HG03025 (cell line): ENCODE measurements around the gene C14orf132.

ENCODE experiments used
- ATAC-seq: cut with Tn5 transposase; IDR thresholded peaks from one replicate; pipeline ENCODE4 v1.9.1; 2021; ENCODE audit warnings: mild to moderate bottlenecking, moderate library complexity; ENCODE audit not compliant: unreplicated experiment, low FRiP score

Gene C14orf132

DNA sequence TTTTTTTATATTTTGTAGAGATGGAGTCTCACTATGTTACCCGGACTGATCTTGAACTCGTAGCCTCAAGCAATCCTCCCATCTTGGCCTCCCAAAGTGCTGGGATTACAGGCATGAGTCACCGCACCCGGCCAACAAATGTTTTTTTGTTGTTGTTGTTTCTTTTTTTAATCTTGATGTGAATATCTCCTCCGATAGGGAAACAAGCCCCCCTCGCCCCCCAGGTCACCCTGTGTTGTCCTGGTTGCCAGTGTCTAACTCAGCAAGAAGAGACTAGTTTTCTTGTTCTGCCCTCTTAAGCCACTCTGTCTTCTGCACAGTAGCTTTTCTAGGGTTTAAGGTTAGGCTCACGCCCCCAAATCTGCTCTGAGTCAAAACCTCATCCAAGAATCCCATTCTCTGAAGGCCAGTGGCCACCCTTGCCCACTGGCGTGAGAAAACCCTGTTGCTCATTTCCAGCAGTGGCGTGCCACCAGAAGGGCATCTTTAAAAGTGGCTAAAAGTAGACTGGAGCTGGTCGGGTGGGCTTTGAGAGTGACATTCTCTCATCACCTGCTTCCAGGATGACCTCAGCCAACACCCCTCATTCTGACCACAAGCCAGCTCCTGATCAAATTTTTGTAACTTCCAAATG is 42.7 kb downstream of the C14orf132 start:
- no peak for ATAC-seq

DNA sequence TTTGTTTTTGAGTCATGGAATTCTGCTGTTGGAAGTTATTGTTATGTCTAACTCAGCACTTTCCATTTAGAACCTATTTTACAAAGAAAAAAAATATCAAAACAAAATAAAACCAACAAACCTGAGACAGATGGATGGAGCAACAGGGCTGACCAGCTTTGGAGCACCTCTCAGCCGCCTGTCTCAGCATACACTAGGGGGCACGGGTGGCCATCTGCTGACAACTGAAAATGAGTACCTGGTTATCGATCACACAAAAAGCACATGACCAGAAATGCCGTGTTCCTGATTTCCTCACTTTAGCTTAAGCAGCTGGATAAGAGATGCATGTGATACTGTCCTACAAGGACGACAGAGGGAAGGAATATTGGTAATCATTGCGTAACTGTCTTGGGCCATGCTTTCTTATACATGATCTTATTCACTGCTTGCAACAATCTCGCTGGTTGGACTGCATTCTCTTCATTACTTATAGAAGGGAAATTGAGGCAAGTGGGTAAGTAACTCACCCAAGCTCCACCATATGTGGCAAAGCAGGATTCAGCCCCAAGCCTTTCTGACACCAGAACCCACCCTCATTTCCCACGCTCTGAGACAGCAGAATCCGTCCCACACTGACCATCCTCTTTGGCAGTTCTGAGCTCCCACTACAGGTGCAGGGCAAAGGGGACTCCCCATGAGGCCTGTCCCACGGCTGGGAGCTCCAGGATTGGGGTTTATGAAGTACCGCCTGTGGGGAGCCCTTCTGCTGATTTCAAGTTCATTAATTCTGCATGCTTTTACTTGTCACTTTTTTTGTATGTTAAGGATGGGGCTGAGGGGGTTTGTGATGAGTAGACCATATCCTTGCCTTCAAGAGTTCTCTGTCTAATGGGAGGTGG is 43.5 kb downstream of the C14orf132 start:
- ATAC-seq, result no peak

DNA sequence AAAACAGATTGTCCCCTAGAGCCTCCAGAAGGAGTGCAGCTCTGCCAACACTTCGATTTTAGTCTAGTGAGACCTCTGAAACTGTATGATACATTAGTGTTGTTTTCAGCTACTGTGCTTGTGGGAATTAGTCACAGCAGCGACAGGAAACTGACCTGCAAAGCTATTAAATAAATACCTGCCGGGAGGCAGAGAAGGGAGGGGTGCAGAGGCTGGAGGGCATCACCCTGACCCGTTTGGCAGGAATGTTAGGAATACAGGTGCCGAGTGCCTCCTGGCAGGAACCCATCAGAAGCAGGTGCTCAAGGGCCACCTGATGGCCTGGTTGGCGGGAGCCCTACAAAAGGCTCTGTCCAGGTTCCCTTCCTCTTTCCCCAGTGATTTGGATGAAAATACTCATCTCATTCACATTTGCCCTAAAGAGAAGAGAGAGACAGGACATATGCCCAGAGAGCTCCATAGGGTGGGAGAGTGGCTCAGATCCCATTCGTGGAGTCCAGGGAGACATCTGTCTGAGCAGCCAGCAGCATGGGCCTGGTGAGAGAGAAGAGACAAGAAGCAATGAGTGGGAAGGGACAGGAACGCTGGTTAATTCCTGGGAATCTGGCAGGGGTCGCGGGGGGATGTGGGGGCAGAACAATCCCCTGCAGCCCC is 44.6 kb downstream of the C14orf132 start:
- no peak for ATAC-seq

DNA sequence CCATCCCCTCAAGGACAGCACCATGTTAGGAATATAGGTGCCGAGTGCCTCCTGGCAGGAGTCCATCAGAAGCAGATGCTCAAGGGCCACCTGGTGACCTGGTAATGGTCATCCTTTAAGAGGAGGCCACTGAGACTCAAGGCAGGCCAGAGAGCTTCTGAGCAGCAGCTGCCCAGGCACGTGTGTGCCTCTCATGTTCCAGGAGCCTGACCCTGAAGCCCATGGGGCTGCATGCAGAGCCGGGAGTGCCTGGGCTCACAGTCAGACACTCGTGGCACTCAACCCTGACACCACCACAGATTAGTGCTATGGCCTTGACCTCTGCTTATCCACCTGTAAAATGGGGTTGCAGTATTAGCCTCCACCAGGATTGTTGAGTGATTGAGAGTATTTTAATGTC is 45.6 kb downstream of the C14orf132 start:
- no peak for ATAC-seq

DNA sequence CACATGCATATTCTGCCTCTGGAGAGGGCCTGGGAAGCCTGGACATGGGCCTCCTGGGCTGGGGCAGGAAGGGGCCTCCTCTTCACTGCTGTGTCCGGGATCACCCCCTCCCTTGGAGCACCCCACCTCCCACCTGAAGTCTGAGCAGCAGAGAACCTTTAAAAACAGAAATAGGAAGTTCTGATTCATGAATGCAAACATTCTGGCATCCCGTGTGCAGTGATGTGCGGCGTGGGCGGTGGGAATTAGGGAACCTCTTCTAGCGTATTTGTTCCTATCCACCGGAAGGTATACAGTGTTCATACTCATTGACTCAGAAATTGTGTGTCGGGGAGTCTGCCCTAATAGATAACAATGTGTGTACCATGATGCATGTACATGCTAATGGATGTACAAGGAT is 46.2 kb downstream of the C14orf132 start:
- ATAC-seq, result no peak

DNA sequence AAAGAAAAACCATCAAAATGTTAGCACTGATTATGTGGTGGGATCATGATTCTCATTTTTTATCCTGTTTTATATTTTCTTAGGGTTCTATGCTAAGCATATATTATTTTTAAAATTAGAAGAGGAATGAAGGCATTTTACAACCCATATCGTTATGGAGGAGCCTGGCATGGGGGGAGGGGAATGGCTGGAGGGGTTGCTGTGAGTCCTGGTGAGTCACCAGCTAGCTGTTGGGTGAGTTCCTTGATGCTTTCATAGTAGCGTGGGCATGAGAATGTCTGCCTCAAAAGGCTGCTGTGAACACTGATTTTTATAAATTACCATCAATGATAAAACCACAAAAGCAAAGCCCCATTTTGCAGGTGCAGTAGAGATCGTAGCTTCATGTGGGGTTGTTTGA is 46.9 kb downstream of the C14orf132 start:
- no peak for ATAC-seq

DNA sequence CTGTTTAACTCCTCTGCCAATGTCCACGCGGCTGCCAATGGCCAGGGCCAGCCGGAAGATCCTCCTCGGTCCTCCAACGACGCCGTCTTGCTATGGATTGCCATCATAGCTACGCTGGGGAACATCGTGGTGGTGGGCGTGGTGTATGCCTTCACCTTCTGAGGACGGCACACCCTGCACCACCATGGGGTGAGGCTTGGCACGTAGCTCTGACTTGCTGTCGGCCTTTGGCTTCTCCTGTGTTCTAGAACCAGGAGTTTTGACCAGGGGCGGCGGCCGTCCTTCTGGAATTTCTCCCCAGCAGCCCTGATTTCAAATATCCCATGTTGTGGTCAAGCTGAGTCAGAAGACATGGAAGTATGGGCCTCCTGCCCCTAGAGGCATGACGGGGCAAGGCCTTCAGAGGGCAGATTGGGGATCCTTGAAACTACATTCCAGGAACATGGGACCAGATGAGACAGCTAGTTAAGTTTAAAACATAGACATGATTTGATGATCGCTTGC is 47.5 kb downstream of the C14orf132 start:
- ATAC-seq, result no peak

DNA sequence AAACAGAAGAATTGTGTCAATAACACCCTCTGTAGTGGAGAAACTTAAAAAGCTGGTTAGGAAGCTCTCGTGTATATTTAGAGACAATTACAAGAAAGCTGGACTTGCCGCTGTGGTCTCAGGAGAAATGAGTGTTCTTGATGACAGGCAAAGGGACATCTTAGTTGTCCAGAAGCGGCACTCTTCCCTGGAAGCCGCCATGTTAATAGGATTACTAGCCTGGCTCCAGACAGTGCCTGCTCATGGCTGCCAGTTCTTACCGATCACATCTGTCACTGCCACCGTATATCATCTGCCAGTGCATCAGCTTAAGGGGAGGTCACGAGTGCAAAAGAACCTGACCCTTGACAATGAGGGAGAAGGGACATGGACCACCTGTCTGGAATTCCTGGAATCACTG is 48.9 kb downstream of the C14orf132 start:
- no peak for ATAC-seq

DNA sequence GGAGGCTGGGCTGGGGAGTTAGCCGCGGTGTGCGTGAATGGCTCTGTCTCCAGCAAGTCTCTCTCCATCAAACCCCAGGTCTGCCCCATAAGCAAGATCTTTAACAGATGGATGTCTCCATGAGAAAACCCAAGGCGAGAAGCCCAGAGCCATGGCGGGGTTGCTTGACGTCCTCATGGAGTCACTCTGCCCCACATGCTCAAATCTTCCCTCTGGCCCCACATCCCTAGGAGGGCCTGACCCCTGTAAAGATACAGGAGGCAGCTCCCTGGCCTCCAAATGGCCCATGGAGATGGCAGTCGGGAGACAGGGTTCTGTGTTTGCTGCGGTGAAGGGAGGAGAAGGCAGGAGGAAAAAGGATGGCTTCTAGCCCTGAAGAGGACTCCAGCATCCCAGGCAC is 49.3 kb downstream of the C14orf132 start:
- no peak for ATAC-seq

DNA sequence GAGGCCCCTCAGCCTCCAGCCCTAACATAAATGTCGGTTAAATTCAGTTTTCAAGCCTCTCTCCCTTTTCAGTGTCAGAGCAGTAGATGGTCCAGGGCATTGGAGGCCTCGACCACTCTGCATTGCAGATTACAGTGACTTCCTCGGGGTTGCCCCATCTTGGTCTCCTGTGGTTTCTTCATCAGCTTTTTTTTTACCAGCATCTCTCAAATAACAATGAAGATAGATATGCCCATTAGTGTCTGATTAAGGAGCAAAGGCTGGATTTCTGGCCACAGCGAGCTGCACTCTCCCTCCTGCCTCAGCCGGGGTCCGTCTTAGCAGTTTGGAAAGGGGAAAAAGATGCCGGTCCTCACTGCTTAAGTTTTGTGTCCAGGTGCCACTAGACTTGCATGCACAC is 49.7 kb downstream of the C14orf132 start:
- ATAC-seq, result no peak

DNA sequence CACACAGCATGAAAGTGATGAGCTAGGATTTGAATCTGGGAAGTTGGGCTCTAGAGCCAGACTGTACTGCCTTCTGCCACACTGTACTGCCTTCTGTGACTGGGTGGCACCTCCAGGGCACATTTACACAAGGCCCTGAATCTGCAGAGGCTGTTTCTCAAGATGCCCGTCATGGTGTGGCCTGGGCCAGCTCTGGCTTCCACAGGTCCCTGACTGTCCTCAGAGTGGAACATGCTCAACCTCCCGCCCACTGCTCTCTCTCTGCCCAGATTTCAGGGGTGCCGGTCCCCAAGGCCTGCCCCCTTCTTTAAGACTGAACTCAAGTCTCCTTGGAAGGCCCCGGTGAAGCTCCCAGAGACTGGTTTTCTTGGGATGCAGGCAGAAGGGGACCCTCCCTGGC is 50.2 kb downstream of the C14orf132 start:
- ATAC-seq, result no peak

DNA sequence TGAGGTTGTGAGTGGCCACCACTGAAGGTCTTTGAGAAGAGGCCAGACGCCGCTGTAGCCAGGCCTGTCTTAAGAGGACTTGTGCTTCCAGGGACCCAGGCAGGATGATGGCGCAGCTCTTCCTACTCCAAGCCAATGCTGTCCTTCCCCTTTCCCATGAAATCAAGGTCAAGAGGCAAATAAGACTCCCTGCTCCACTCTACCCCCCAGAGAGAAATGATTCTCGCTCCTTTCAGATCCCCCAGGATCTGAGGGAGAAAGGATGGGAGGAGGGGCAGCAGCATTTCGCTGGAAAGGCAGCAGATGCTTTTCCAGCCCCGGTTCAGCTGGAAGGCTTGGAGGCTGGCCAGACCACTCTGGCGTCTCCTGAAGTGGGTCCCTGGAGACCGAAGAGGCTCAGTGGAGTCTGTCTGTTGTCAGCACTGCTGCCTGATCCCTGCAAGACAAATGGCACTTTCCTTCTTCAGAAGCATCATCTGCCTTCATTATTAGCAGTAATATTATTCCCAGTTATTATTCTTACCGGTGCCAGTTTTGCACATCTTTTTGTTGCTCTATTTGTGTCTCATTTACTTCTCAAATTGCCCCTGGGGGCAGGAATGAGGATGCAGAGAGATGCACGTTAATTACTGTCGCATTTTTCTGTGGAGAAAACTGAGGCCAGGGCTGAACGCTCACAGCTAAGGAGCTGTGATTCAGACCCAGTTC is 51.4 kb downstream of the C14orf132 start:
- ATAC-seq, result no peak

DNA sequence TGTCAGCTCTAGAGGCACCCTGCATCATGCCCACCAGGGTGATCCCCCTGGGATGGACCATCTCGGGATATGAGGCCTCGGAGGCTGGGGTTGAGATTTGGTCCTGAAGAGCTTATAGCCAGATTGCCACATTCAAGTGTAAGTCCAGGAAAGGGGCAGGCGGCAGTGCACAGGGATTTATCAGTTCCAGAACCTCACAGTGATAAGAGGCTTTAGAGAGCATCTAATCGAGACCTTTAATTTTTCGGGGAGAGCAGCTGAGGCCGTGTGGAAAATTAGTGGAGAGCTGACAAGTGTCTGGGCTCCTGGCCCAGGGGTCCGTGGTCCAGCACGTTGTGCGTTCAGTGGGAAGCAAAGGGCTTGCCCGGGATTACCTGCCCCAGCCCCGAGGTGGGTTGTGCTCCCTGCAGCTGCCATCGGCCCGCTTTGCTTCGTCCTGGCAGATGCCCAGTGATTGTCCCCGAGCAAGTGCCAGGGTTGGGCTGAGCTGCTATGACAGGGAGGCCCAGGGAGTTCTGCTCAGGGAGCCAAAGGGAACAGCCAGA is 52.1 kb downstream of the C14orf132 start:
- no peak for ATAC-seq

DNA sequence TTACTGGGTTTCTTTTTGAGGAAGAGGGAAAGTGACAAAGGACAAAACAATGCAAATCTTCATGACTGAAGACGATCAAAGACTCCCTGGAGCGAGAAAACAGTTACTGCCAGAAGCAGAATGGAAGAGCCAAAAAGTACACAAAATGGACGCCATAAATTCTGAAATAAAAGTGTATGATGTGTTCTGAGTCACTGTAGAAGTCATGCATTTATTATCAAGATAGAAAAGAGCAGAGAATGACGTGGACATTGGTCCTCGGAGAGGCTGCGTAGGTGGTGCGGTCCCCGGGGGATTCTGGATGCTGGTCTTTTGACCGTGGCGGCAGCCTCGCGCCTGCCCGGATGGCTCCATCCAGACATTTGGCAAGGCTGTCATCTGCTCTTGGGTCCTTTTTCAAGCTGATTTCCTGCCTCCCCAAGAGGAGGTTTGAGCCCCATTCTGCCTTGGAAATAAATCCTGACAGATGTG is 52.8 kb downstream of the C14orf132 start:
- no peak for ATAC-seq

DNA sequence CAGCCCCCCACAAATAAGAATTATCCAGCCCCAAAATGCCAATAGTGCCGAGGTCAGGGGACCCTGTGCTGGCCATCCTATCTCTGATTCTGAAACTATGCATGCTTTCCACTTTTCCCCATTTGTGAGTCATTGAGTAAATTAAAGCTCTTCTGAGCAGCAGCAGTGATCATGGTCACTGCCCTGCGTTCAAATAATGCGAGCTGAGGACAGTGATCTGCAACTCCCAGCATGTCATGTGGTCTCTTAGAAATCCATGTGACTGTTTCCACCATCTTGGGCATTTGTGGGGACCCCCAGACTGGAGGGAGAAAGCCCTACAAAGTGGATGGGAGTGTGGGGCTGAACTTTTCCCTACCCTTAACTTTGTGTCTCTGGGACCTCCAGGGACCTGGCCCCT is 53.8 kb downstream of the C14orf132 start:
- ATAC-seq, result no peak

DNA sequence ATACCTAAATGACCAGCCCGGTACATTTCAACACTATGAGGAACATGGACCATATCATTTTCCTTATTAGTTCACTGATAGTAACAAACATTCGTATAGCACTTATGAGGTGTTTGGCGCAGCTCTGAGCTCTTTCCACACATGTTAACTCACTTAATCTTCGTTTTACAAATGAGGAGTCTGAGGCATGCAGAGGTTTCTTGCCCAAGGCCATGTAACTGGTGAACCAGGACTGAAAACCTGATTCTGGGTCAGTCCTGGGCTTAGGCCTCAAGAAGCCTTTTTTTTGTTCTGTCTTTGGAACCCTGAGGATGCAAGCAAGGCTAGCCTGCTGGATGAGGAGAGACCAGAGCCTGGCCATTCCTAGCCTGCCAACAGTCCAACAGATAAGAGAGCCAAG is 55.0 kb downstream of the C14orf132 start:
- ATAC-seq, result no peak

DNA sequence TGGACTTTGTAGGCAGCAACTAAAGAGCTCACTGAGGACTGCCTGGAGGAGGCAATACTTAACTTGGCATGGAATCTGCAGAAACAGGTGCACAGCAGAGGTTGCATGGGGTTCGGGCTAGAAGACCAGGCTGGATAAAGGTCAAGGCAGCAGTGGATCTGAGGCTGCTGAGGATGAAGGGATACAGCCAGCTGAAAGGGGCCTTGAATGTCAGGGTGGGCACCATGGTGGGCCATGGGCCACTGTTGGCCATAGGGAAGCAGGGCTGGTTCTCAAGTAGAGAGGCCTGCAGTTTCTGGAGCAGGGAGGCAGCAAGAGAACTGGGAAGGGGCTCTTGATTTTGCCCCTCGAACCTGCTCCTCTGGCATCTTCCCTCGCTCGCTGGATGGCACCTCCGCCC is 55.5 kb downstream of the C14orf132 start:
- no peak for ATAC-seq

DNA sequence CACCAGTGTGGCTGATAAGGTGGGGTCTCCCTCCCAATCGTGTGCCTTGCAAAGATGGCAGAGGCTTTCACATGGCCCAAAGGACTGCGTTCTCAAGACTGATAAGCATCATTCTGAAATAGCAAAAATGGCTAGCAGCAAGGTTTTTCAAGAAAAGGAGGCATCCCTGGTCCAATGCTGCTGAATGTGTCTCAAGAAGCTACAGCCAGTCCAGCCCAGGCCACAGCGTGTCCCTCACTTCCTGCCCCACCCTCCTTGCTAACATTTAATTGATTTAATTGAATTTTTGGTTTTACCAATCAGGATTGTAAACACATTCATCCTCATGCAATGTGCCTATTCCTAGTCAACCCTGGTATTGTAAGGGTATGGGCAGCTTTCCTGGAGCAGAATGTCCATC is 55.9 kb downstream of the C14orf132 start:
- ATAC-seq, result no peak

DNA sequence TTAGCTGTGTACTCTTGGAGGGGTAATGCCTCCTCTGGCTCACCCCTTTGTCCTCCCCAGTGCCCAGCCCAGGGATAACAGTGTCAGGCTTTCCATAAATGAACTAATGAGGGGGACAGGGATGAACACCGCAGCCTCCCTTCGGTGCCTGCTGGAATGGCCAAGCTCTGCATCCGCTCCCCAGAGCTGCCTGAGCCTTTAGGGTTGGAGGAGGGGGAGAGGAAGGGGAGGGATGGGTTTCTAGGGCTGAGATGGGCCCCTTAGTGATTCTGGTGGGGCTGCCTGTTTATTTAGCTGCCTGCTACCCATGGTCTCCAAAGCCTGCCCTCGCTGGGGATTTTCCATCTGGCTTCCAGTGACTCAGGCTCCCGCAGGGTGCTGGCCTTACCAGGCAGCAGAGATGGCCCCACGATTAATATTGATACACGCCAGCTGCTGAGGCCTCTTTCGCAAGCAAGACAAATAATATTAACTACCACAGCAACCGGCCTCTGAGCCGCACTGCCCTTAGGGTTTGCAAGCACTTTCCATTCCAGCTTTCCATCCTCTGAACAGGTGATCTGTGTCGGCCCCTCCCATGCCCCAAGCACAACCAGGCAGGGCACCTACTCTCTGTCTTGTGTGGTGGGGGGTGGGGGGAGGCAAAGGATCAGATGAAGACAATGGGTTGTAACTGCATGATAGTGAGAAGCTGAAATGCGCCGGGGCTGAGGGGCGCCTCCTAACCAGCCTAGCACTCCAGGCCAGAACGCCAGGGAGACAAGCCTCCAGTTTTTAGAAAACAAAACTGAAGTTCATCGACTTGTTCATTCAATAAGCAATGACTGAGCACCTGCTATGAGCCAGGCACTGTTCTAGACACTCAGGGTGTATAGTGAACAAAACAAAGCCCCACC is 56.7 kb downstream of the C14orf132 start:
- no peak for ATAC-seq
